ENCODE data around the gene IL9R. TPM values are rescaled to one million over a fixed set of nuclear protein-coding genes. Genes with fewer than 3 reads are reported as not detected.

Gene IL9R
- total RNA-seq, 1 experiment from 2014 or later, result 0.46 TPM

GRCh38 chrX:155951237-155951789, 46.2 kb upstream of the IL9R start:
- CTCF ChIA-PET, result no interaction called here
- no peak for TF ChIP-seq POLR2AphosphoS5 (IDR thresholded peaks at IDR 0.05; ENCODE audit: low read depth, low read length)
- H3K27ac ChIP-seq (ENCODE audit: low read length), result no peak overlapping the region
- BruUV-seq (replicated peaks), result no TSS peak
- no peaks in the 10 kb centered on the region for H3K27me3 ChIP-seq (ENCODE audit: control insufficient read depth, insufficient read depth, low read length)
- DNase-seq (ENCODE audit: low read depth, low spot score), result no peak
- H3K4me1 ChIP-seq (ENCODE audit: control insufficient read depth, insufficient read depth, low read length), result no peaks in the 10 kb centered on the region
- intact Hi-C loops (cut with micrococcal nuclease; ENCODE audit: unreplicated experiment) (no loop called here), in situ Hi-C loops (cut with HindIII; ENCODE audit: low pct_unique_long_range_greater_than_20kb, low sequenced_read_pairs) (no loop called here)
- no peak for ATAC-seq
- H3K36me3 ChIP-seq (ENCODE audit: control insufficient read depth, insufficient read depth, low read length), result no peaks in the 10 kb centered on the region
- no peak overlapping the region for H3K4me3 ChIP-seq (ENCODE audit: low read depth in 2 of 2, low read length in 2 of 2)
- H3K9me3 ChIP-seq (ENCODE audit: control insufficient read depth, insufficient read depth, low read depth, low read length), result no peaks in the 10 kb centered on the region
- POLR2A ChIA-PET, result no interaction called here

GRCh38 chrX:155953055-155953454, 44.4 kb upstream of the IL9R start:
- Histone ChIP-seq H3K4me1 (ENCODE audit: control insufficient read depth, insufficient read depth, low read length) (no peaks in the 10 kb centered on the region), H3K4me3 (ENCODE audit: low read depth in 2 of 2, low read length in 2 of 2) (no peak overlapping the region), H3K27me3 (ENCODE audit: control insufficient read depth, insufficient read depth, low read length) (no peaks in the 10 kb centered on the region), H3K27ac (ENCODE audit: low read length) (no peak overlapping the region), H3K9me3 (ENCODE audit: control insufficient read depth, insufficient read depth, low read depth, low read length) (no peaks in the 10 kb centered on the region), H3K36me3 (ENCODE audit: control insufficient read depth, insufficient read depth, low read length) (no peaks in the 10 kb centered on the region)
- in situ Hi-C loops (cut with HindIII; ENCODE audit: low pct_unique_long_range_greater_than_20kb, low sequenced_read_pairs) (no loop called here), intact Hi-C loops (cut with micrococcal nuclease; ENCODE audit: unreplicated experiment) (no loop called here)
- ATAC-seq (no peak), DNase-seq (ENCODE audit: low read depth, low spot score) (no peak)
- no TSS peak for BruUV-seq (replicated peaks)
- ChIA-PET CTCF (no interaction called here), POLR2A (no interaction called here)
- no peak for TF ChIP-seq CTCF (IDR thresholded peaks at IDR 0.05)
- no peak for TF ChIP-seq POLR2AphosphoS5 (IDR thresholded peaks at IDR 0.05; ENCODE audit: low read depth, low read length)
- no peak for TF ChIP-seq SIN3A (IDR thresholded peaks at IDR 0.05; ENCODE audit: borderline replicate concordance, insufficient read depth, low read depth, low read length)
- TF ChIP-seq TCF7L2 (IDR thresholded peaks at IDR 0.05; ENCODE audit: low read depth, low read length), result no peak

GRCh38 chrX:155954793-155955192, 42.7 kb upstream of the IL9R start:
- ChIA-PET POLR2A (no interaction called here), CTCF (no interaction called here)
- no peak overlapping the region for H3K4me3 ChIP-seq (ENCODE audit: low read depth in 2 of 2, low read length in 2 of 2)
- no peaks in the 10 kb centered on the region for H3K4me1 ChIP-seq (ENCODE audit: control insufficient read depth, insufficient read depth, low read length)
- TF ChIP-seq CTCF (IDR thresholded peaks at IDR 0.05) (no peak), SIN3A (IDR thresholded peaks at IDR 0.05; ENCODE audit: borderline replicate concordance, insufficient read depth, low read depth, low read length) (no peak), REST (IDR thresholded peaks at IDR 0.05; ENCODE audit: insufficient read depth in 1 of 2, low read depth in 2 of 2, low read length in 1 of 2) (no peak), TCF7L2 (IDR thresholded peaks at IDR 0.05; ENCODE audit: low read depth, low read length) (no peak), POLR2AphosphoS5 (IDR thresholded peaks at IDR 0.05; ENCODE audit: low read depth, low read length) (no peak)
- H3K9me3 ChIP-seq (ENCODE audit: control insufficient read depth, insufficient read depth, low read depth, low read length), result no peaks in the 10 kb centered on the region
- no peak overlapping the region for H3K27ac ChIP-seq (ENCODE audit: low read length)
- H3K36me3 ChIP-seq (ENCODE audit: control insufficient read depth, insufficient read depth, low read length), result no peaks in the 10 kb centered on the region
- intact Hi-C loops (cut with micrococcal nuclease; ENCODE audit: unreplicated experiment), result no loop called here
- DNase-seq (ENCODE audit: low read depth, low spot score) (no peak), ATAC-seq (no peak)
- no TSS peak for BruUV-seq (replicated peaks)
- in situ Hi-C loops (cut with HindIII; ENCODE audit: low pct_unique_long_range_greater_than_20kb, low sequenced_read_pairs), result no loop called here
- no peaks in the 10 kb centered on the region for H3K27me3 ChIP-seq (ENCODE audit: control insufficient read depth, insufficient read depth, low read length)
